Sigmoid colon (tissue), 7 donors: Measurements from ENCODE around the gene ARMH1. TPM values are rescaled to one million over a fixed set of nuclear protein-coding genes. Genes with fewer than 3 reads are reported as not detected.

Experiments
- DNase-seq: peaks from one replicate; pipeline ENCODE4 v3.0.0-alpha.2; 2019
- H3K27ac ChIP-seq, 4 donors: fragments of 200-600 bp; sonication (generic); one replicate each; pipeline ENCODE4 v1.5.1; 2016 to 2019; ENCODE audit warnings: mild to moderate bottlenecking in 1 of 4
- H3K27me3 ChIP-seq, 3 donors: fragments of 200-600 bp; sonication (generic); one replicate each; pipeline ENCODE4 v1.5.1; 2019; ENCODE audit warnings: mild to moderate bottlenecking in 1 of 3
- H3K36me3 ChIP-seq, 4 donors: fragments of 200-600 bp; sonication (generic); one replicate each; pipeline ENCODE4 v1.5.1; 2016 to 2019
- H3K4me1 ChIP-seq, 4 donors: fragments of 200-600 bp; sonication (generic); one replicate each; pipeline ENCODE4 v1.5.1; 2017 to 2019
- H3K4me3 ChIP-seq, 4 donors: fragments of 200-600 bp; sonication (generic); one replicate each; pipeline ENCODE4 v1.5.1; 2017 to 2019; ENCODE audit warnings: mild to moderate bottlenecking in 2 of 4, moderate library complexity in 1 of 4
- H3K9me3 ChIP-seq, 4 donors: fragments of 200-600 bp in 3 of 4; sonication (generic) in 3 of 4; one replicate each; pipeline versions ENCODE4 v1.5.1 to v1.6.1; 2013 to 2019
- EP300 ChIP-seq, 4 donors: sonication (generic); formaldehyde crosslinking; IDR thresholded peaks; one replicate each; pipeline ENCODE4 v1.6.1; 2017; ENCODE audit warnings: antibody characterized with exemption in 4 of 4
- POLR2A ChIP-seq, 2 donors: fragments of 450-650 bp; IDR thresholded peaks; one replicate each; pipeline ENCODE4 v1.6.1; 2016; ENCODE audit warnings: antibody characterized with exemption in 2 of 2, mild to moderate bottlenecking in 2 of 2, moderate library complexity in 2 of 2
- POLR2AphosphoS5 ChIP-seq, 4 donors: sonication (generic); formaldehyde crosslinking; IDR thresholded peaks; one replicate each; pipeline ENCODE4 v1.6.1; 2017; ENCODE audit warnings: antibody characterized with exemption in 4 of 4
- WGBS, 2 donors: extraction: QIAGEN DNeasy Blood & Tissue Kit; methylation state at CpG; one replicate each; pipeline ENCODE4 v1.1.7; 2013; 5-methylcytosine and 5-hydroxymethylcytosine counted together
- intact Hi-C: fragments of 100-400 bp; cut with DNase I; formaldehyde crosslinking; loops from one replicate; pipeline ENCODE4 v1.15.1; 2023
- polyA plus RNA-seq, 3 donors: library from polyadenylated mRNA; stranded (reverse); fragments of 200-250 nt; gene quantifications; one replicate each; pipeline ENCODE4 v1.2.3, GENCODE V29; 2013
- total RNA-seq, 4 donors: library from RNA; depleted of rRNA; stranded (reverse); fragments of >200 nt; gene quantifications; one replicate each; pipeline ENCODE4 v1.1.0, GENCODE V29; 2016
- TF ChIP-seq, protein P1 (sequence below), 4 experiments: fragments of 450-650 bp in 3 of 4; fragments of 200-600 bp in 1 of 4; IDR thresholded peaks; one replicate each; pipeline ENCODE4 v1.5.1; 2016 to 2019; ENCODE audit warnings: antibody characterized with exemption in 4 of 4, mild to moderate bottlenecking in 3 of 4, moderate library complexity in 2 of 4
- donor health status: healthy with polysubstance abuse.
- donor health status: Bipolar disorder and iron deficiency.
- donor health status: healthy.

Gene ARMH1
- total and polyA plus RNA-seq, 7 donors: 0.33 to 23.0 (median 1.3) TPM; not detected in 3

- Histone ChIP-seq H3K27me3 (no peaks in the 10 kb centered on the region), H3K4me1 (peaks cover 0 to 10% (median 4%) of the 10 kb centered on the region in 4 donors), H3K9me3 (no peaks in the 10 kb centered on the region), H3K4me3 (no peak overlapping the region), H3K36me3 (peaks cover 0 to 4% (median 2%) of the 10 kb centered on the region in 4 donors), H3K27ac (no peak overlapping the region)
- no peak for DNase-seq
- WGBS, 2 donors: 95 to 97% methylated on average over 4 of the region's 4 CpGs
- intact Hi-C loops: loop anchor here (10.0 kb wide), 1 partner anchor 445 kb away; the partner anchor contains the start of gene DMAP1
- TF ChIP-seq POLR2A (IDR thresholded peaks at IDR 0.05) (no peak), POLR2AphosphoS5 (IDR thresholded peaks at IDR 0.05) (no peak), EP300 (IDR thresholded peaks at IDR 0.05) (no peak)
- TF ChIP-seq, protein P1, sequence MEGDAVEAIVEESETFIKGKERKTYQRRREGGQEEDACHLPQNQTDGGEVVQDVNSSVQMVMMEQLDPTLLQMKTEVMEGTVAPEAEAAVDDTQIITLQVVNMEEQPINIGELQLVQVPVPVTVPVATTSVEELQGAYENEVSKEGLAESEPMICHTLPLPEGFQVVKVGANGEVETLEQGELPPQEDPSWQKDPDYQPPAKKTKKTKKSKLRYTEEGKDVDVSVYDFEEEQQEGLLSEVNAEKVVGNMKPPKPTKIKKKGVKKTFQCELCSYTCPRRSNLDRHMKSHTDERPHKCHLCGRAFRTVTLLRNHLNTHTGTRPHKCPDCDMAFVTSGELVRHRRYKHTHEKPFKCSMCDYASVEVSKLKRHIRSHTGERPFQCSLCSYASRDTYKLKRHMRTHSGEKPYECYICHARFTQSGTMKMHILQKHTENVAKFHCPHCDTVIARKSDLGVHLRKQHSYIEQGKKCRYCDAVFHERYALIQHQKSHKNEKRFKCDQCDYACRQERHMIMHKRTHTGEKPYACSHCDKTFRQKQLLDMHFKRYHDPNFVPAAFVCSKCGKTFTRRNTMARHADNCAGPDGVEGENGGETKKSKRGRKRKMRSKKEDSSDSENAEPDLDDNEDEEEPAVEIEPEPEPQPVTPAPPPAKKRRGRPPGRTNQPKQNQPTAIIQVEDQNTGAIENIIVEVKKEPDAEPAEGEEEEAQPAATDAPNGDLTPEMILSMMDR (IDR thresholded peaks at IDR 0.05): no peak
These were observed 14.9 kb upstream of the ARMH1 start for GRCh38 chr1:44659566-44659965.

GRCh38 chr1:44660176-44660575 lies 14.3 kb upstream of the ARMH1 start:
- Histone ChIP-seq H3K4me1 (peaks cover 0 to 10% (median 4%) of the 10 kb centered on the region in 4 donors), H3K9me3 (no peaks in the 10 kb centered on the region), H3K27me3 (no peaks in the 10 kb centered on the region), H3K27ac (peak overlapping the region in 2 of 4 donors; percentile 26 to 34), H3K4me3 (no peak overlapping the region), H3K36me3 (no peaks in the 10 kb centered on the region)
- TF ChIP-seq, protein P1 (IDR thresholded peaks at IDR 0.05): no peak
- peak in 1 of 4 donors; percentile 28 for TF ChIP-seq POLR2AphosphoS5 (IDR thresholded peaks at IDR 0.05)
- intact Hi-C loops: no loop called here
- peak; percentile 90 for DNase-seq
- WGBS, 2 donors: 21 to 66% methylated on average over 9 of the region's 9 CpGs

- DNase-seq: no peak
- WGBS, 2 donors: 47 to 60% methylated on average over 15 of the region's 15 CpGs
These were observed 12.5 kb upstream of the ARMH1 start for GRCh38 chr1:44661781-44662682.

GRCh38 chr1:44662683-44663030 lies 11.9 kb upstream of the ARMH1 start:
- H3K4me1 ChIP-seq: peaks cover 0 to 10% (median 4%) of the 10 kb centered on the region in 4 donors
- 87 to 88% methylated on average over 5 of the region's 5 CpGs for WGBS, 2 donors
- H3K9me3 ChIP-seq: no peaks in the 10 kb centered on the region
- no peaks in the 10 kb centered on the region for H3K36me3 ChIP-seq
- intact Hi-C loops: no loop called here
- no peak for DNase-seq
- H3K27me3 ChIP-seq: no peaks in the 10 kb centered on the region
- no peak overlapping the region for H3K27ac ChIP-seq
- TF ChIP-seq EP300 (IDR thresholded peaks at IDR 0.05) (no peak), POLR2AphosphoS5 (IDR thresholded peaks at IDR 0.05) (no peak)
- TF ChIP-seq, protein P1 (IDR thresholded peaks at IDR 0.05): no peak
- H3K4me3 ChIP-seq: no peak overlapping the region

More at GRCh38 chr1:44661781-44662682, 12.5 kb upstream of the ARMH1 start:
- intact Hi-C loops: no loop called here
- Histone ChIP-seq H3K9me3 (no peaks in the 10 kb centered on the region), H3K4me3 (no peak overlapping the region), H3K27ac (no peak overlapping the region), H3K4me1 (peaks cover 0 to 10% (median 4%) of the 10 kb centered on the region in 4 donors), H3K36me3 (no peaks in the 10 kb centered on the region), H3K27me3 (no peaks in the 10 kb centered on the region)
- TF ChIP-seq POLR2A (IDR thresholded peaks at IDR 0.05): no peak

- H3K27me3 ChIP-seq: no peaks in the 10 kb centered on the region
- no peak overlapping the region for H3K27ac ChIP-seq
- 87 to 88% methylated on average over 5 of the region's 5 CpGs for WGBS, 2 donors
- no peaks in the 10 kb centered on the region for H3K9me3 ChIP-seq
- no peak overlapping the region for H3K4me3 ChIP-seq
- TF ChIP-seq POLR2A (IDR thresholded peaks at IDR 0.05) (no peak), EP300 (IDR thresholded peaks at IDR 0.05) (no peak), POLR2AphosphoS5 (IDR thresholded peaks at IDR 0.05) (no peak)
- TF ChIP-seq, protein P1 (IDR thresholded peaks at IDR 0.05): no peak
- DNase-seq: no peak
- H3K36me3 ChIP-seq: no peaks in the 10 kb centered on the region
- H3K4me1 ChIP-seq: peaks cover 0 to 10% (median 4%) of the 10 kb centered on the region in 4 donors
- intact Hi-C loops: no loop called here
These were observed 11.1 kb upstream of the ARMH1 start for GRCh38 chr1:44663417-44663816.
